Activated CD4-positive, alpha-beta T cell treated with anti-CD3 and anti-CD28 coated beads for 36 hours (primary cell): Measurements from ENCODE around the gene LYAR. TPM values are rescaled to one million over a fixed set of nuclear protein-coding genes. Genes with fewer than 3 reads are reported as not detected.

Experiments used
- ATAC-seq: fragments of 200-7000 bp; cut with Tn5 transposase; one replicate; pipeline ENCODE4 v1.10.0; 2021; ENCODE audit warnings: mild to moderate bottlenecking, moderate library complexity
- CTCF ChIA-PET: fragments of 350-600 bp; sonication (Branson Sonifier 250); formaldehyde crosslinking; loops from one replicate; lab custom pipeline; 2021; ENCODE audit warnings: antibody characterized with exemption; lab: Charles Lee
- POLR2A ChIA-PET: fragments of 350-600 bp; sonication (Branson Sonifier 250); formaldehyde crosslinking; loops from one replicate; lab custom pipeline; 2021; ENCODE audit warnings: antibody characterized with exemption, inconsistent platforms; lab: Charles Lee
- DNase-seq: peaks from one replicate; pipeline ENCODE4 v3.0.0-alpha.2; 2020
- H3K27ac Mint-ChIP-seq: one replicate; pipeline ENCODE4 v1.8.0; 2021; ENCODE audit warnings: mixed read lengths
- H3K27me3 Mint-ChIP-seq: one replicate; pipeline ENCODE4 v1.8.0; 2021; ENCODE audit warnings: mixed read lengths
- H3K36me3 Mint-ChIP-seq: one replicate; pipeline ENCODE4 v1.8.0; 2021; ENCODE audit warnings: low read depth, mixed read lengths
- H3K4me1 Mint-ChIP-seq: one replicate; pipeline ENCODE4 v1.8.0; 2021; ENCODE audit warnings: mixed read lengths
- H3K4me3 Mint-ChIP-seq: one replicate; pipeline ENCODE4 v1.8.0; 2021; ENCODE audit warnings: mild to moderate bottlenecking, moderate library complexity, mixed read lengths
- H3K9me3 Mint-ChIP-seq: one replicate; pipeline ENCODE4 v1.8.0; 2021; ENCODE audit warnings: low read depth, mixed read lengths
- intact Hi-C, 2 experiments: fragments of 100-400 bp; cut with DNase I in 1 of 2; cut with micrococcal nuclease in 1 of 2; formaldehyde crosslinking; loops; one replicate each; pipeline versions ENCODE4 v1.14.2 to v1.15.1; 2022 to 2024; cut with DNase I, micrococcal nuclease
- total RNA-seq, 2 experiments: library from RNA; stranded (reverse); gene quantifications; one replicate each; pipeline ENCODE4 v1.2.3, GENCODE V29; 2021

The LYAR gene
- total RNA-seq, 2 experiments from 2014 or later, result 65.6 to 74.3 TPM

DNA sequence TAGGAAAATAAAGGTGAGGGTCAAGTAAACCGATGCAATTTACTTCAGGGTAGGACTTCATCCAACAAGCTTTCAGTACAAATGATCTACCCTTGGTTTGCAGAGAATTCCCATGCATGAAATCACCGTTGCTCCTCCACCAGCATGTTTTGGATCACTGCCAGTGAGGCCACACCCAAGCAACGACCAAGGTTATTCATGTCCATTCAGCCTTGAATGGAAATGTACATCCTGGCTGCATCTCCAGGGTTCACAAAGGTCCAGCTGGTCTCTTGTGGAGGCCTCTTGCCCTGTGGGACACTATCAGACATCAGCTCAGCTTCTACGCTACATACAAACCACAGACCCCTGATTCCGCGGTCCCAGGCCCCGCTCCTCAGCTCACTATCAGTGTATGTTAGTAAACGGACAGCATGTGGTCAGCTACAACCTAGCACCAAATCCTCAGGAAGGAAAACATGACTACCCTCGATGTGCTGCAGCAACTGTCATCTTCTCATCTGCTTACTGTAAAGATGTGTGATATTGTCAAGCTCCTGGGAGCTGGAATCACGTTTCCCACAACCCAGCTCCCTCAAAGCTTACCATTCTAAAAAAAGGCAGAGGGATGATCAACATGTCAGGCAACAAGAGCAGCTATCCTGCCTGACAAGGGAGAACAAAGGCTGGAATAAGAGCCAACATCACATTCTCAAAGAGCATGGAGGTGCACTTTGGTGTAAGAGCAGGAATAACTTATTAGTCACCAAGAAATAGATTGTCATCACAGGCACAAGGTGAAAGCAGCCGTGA, 4.9 kb downstream of the LYAR start:
- no peaks in the 10 kb centered on the region for H3K9me3 Mint-ChIP-seq

DNA sequence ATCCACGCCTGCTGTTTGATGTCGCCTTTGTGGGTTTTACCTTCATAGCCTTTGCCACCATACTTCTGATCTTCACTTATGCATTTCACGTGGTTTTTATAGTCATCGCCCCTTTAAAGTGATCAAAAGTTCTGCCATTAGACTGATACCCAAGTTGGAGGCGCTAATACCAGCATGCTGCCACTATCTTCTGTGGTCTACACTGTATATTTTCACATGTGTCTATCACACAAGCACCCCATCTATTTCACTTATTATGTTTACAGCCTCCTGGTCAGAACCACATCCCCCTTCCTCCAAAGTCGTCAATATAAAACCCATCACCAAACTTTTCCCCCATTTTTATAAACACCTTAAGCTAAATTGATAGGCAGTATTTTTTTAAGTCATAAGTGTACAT, 8.2 kb downstream of the LYAR start:
- intact Hi-C loops, result no loop called here
- DNase-seq (no peak), ATAC-seq (no peak)
- no peaks in the 10 kb centered on the region for H3K9me3 Mint-ChIP-seq
- H3K27ac Mint-ChIP-seq, result no peak overlapping the region
- ChIA-PET CTCF (interaction anchor here (1.0 to 1.1 kb wide), 2 partner anchors 15 to 22 kb away, joined by 3 read pairs; no protein-coding TSS in a partner anchor), POLR2A (interaction anchor here (0.5 kb wide), 1 partner anchor 16 kb away, joined by 3 read pairs; no protein-coding TSS in a partner anchor)
- no peak overlapping the region for H3K4me3 Mint-ChIP-seq
- H3K36me3 Mint-ChIP-seq, result peaks cover 55% of the 10 kb centered on the region
- H3K4me1 Mint-ChIP-seq, result peaks cover 5% of the 10 kb centered on the region
- no peaks in the 10 kb centered on the region for H3K27me3 Mint-ChIP-seq

More for the DNA sequence above, 4.9 kb downstream of the LYAR start:
- DNase-seq, result no peak
- peaks cover 45% of the 10 kb centered on the region for H3K36me3 Mint-ChIP-seq
- ChIA-PET CTCF (interaction anchor here (0.6 to 0.9 kb wide), 3 partner anchors 12 to 30 kb away, joined by 3 to 4 read pairs (median 4); no protein-coding TSS in a partner anchor), POLR2A (interaction anchor here (0.7 kb wide), 1 partner anchor 22 kb away, joined by 3 read pairs; no protein-coding TSS in a partner anchor)
- intact Hi-C loops, result loop anchor here in 1 of 2 experiments (5.0 kb wide), 1 partner anchor 753 kb away; the partner anchor contains the start of gene LRPAP1
- no peak overlapping the region for H3K27ac Mint-ChIP-seq
- no peak for ATAC-seq
- peaks cover 17% of the 10 kb centered on the region for H3K4me1 Mint-ChIP-seq
- H3K27me3 Mint-ChIP-seq, result no peaks in the 10 kb centered on the region
- no peak overlapping the region for H3K4me3 Mint-ChIP-seq

DNA sequence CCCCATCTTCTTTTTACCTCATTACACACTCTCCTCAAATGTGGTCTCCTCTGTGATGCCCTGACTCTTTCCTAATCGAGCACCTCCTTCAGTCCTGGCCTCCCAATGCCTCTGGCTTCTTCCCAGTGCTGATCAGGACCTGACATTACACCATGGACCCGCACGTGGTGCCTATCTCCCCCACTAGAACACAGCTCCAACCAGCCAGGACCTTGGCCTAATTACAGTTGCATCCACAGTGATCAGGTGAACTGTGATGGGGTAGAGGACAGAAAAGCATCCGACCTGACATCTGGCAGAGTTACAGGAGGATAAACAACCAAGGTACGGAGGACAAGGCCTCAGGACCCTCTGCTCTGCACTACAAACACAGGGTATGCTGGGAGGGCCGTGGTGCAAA, 12.4 kb downstream of the LYAR start:
- CTCF ChIA-PET, result interaction anchor here (0.7 kb wide), 1 partner anchor 27 kb away, joined by 3 read pairs; no protein-coding TSS in a partner anchor
- POLR2A ChIA-PET, result no interaction called here
- no peak overlapping the region for H3K4me3 Mint-ChIP-seq
- H3K27ac Mint-ChIP-seq, result no peak overlapping the region
- no peaks in the 10 kb centered on the region for H3K27me3 Mint-ChIP-seq
- DNase-seq (no peak), ATAC-seq (no peak)
- no peaks in the 10 kb centered on the region for H3K4me1 Mint-ChIP-seq
- no peaks in the 10 kb centered on the region for H3K9me3 Mint-ChIP-seq
- intact Hi-C loops, result no loop called here
- H3K36me3 Mint-ChIP-seq, result peaks cover 55% of the 10 kb centered on the region

DNA sequence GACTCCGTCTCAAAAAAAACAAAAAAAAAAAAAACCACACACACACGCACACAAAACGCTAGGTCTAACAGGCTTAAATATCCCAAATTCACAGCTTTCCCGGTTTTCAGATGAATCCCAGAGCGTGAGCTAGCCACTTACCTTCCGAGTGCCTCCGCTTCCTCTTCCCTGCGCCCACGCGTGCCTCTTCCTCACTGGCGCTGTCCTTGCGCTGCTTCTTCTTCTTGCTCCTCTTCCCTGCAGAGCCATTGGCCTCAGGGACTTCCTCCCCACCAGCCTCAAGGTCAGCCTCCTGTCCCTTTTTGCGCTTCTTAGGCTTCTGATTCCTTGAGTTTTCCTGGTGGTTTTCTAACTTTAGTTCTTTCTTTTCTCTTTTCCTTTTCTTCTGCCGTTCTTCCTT, 15.7 kb downstream of the LYAR start:
- Mint-ChIP-seq H3K9me3 (no peaks in the 10 kb centered on the region), H3K4me1 (peaks cover 2% of the 10 kb centered on the region), H3K27me3 (no peaks in the 10 kb centered on the region), H3K36me3 (peaks cover 45% of the 10 kb centered on the region), H3K4me3 (no peak overlapping the region), H3K27ac (no peak overlapping the region)
- intact Hi-C loops, result no loop called here
- DNase-seq, result no peak
- ChIA-PET POLR2A (no interaction called here), CTCF (interaction anchor here (0.7 to 1.1 kb wide), 5 partner anchors 11 to 53 kb away, joined by 3 to 5 read pairs (median 3); no protein-coding TSS in a partner anchor)
- no peak for ATAC-seq

DNA sequence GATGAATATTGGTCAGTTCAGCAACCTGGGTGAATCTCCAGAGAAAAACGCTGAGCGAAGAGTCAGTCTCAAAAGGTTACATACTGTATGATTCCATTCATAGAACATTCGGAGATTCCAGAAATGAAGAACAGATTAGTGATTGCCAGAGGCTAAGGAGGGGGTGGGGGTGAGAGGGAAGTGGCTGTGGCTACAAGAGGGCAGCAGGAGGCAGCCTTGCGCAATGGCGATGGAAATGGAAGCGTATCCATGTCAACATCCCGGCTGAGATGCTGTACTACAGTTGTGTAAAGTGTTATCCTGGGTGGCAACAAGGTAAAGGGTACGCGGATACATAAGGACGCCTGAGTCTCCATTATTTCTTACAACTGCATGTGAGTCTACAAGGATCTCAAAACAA, 18.0 kb downstream of the LYAR start:
- Mint-ChIP-seq H3K4me1 (peaks cover 7% of the 10 kb centered on the region), H3K4me3 (no peak overlapping the region), H3K9me3 (no peaks in the 10 kb centered on the region), H3K27me3 (no peaks in the 10 kb centered on the region), H3K27ac (no peak overlapping the region), H3K36me3 (peaks cover 49% of the 10 kb centered on the region)
- no peak for ATAC-seq
- POLR2A ChIA-PET, result no interaction called here
- intact Hi-C loops, result no loop called here
- DNase-seq, result no peak
- CTCF ChIA-PET, result no interaction called here

DNA sequence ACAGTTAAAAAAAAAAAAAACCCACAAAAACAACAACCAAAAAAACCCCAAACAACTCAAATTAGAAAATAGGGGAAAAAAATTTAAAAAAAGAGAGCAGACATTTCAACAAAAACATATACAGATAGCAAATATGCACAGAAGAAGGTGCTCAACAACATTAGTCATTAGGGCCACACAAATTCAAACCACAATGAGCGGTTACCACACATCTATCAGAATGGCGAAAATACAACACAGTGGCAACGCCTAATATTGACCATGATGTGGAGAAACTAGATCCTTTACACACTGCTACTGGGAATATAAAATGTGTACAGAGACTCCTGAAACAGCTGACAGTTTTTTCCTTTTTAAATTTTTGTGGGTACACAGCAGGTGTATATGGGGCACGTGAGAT, 19.4 kb downstream of the LYAR start:
- H3K36me3 Mint-ChIP-seq, result peaks cover 47% of the 10 kb centered on the region
- H3K27ac Mint-ChIP-seq, result no peak overlapping the region
- no peaks in the 10 kb centered on the region for H3K9me3 Mint-ChIP-seq
- DNase-seq (no peak), ATAC-seq (no peak)
- ChIA-PET CTCF (no interaction called here), POLR2A (no interaction called here)
- H3K27me3 Mint-ChIP-seq, result no peaks in the 10 kb centered on the region
- intact Hi-C loops, result no loop called here
- H3K4me3 Mint-ChIP-seq, result no peak overlapping the region
- H3K4me1 Mint-ChIP-seq, result peaks cover 7% of the 10 kb centered on the region

DNA sequence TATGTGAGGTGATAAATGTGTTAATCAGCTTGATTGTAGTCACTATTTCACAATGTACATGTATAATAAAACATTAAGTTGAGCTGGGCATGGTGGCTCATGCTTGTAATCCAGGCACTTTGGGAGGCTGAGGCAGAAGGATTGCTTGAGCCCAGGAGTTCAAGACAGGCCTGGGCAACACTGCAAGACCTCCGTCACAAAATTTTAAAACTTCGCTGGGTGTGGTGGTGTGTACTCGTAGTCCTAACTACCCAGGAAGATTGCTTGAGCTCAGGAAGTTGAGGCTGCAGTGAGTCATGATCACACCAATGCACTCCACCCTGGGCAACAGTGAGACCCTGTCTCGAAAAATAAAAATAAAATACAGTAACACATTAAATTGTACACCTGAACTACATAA, 20.1 kb downstream of the LYAR start:
- peaks cover 7% of the 10 kb centered on the region for H3K4me1 Mint-ChIP-seq
- peaks cover 47% of the 10 kb centered on the region for H3K36me3 Mint-ChIP-seq
- intact Hi-C loops, result no loop called here
- ATAC-seq, result peak; percentile 44
- H3K27me3 Mint-ChIP-seq, result no peaks in the 10 kb centered on the region
- H3K27ac Mint-ChIP-seq, result peak overlapping the region; percentile 27
- H3K4me3 Mint-ChIP-seq, result no peak overlapping the region
- DNase-seq, result no peak
- H3K9me3 Mint-ChIP-seq, result no peaks in the 10 kb centered on the region
- ChIA-PET CTCF (no interaction called here), POLR2A (no interaction called here)

DNA sequence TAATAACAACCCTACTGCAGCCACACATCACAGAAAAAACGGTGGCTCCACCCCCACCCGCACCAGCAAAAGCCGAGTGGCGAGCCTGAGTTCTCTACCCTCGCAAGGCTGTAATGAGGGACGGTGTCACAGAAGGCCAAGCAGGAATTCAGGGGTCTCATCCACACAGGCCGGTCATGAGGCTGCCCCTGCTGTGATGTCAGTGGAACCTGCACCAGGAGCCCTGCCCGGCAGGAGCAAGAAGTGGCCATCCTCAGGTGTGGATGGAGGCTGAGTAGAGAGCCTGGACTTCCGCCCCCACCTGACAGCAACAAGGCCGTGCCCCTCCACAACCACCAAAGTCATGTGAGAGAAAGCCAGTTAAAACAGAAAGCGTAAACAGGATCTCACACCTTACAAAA, 20.6 kb downstream of the LYAR start:
- H3K36me3 Mint-ChIP-seq, result peaks cover 42% of the 10 kb centered on the region
- CTCF ChIA-PET, result interaction anchor here (0.8 kb wide), 1 partner anchor 82 kb away, joined by 3 read pairs; no protein-coding TSS in a partner anchor
- no peak overlapping the region for H3K4me3 Mint-ChIP-seq
- no peak for ATAC-seq
- H3K27ac Mint-ChIP-seq, result peak overlapping the region; percentile 27
- intact Hi-C loops, result no loop called here
- H3K4me1 Mint-ChIP-seq, result peaks cover 7% of the 10 kb centered on the region
- H3K9me3 Mint-ChIP-seq, result no peaks in the 10 kb centered on the region
- no peak for DNase-seq
- POLR2A ChIA-PET, result no interaction called here
- no peaks in the 10 kb centered on the region for H3K27me3 Mint-ChIP-seq

DNA sequence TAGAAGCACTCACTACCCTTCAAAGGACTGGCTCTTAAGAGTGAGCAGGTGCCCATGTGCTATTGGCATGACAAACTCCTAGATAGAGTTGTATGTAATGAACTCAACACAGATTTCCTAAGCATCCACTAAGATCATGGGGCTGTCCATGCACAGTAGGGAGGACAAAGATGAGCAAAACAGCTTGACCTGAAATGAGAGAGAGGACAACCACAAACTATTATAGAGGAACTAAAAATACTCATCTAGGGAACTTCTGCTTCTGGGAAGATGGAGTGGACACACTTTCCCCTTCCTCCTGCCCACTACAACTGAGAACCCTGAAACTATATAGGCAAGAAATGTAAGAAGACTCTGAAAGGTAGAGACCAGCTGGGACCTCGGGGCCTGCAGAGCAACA, 21.2 kb downstream of the LYAR start:
- CTCF ChIA-PET, result interaction anchor here (0.8 to 1.4 kb wide), 2 partner anchors 17 to 82 kb away, joined by 3 to 5 read pairs; no protein-coding TSS in a partner anchor
- no peak for ATAC-seq
- peak overlapping the region; percentile 77 for H3K27ac Mint-ChIP-seq

DNA sequence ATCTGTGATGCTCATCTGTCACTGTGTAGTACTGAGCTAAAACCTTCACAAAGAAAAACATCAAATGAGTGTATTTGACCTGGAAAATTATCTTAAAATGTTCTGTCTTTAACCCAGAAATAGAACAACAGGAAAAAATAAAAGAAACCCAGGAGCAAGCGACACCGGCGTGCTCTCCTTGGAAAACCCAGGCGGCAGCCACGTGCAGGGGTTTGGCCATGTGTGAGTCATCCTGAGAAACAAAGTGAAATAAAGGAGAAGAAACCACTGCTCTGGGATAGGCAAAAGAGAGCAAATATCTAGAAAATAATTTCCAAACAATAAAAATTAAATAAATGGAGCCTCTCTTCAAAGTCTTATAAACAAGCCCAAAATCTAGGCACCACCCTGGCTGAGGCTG, 22.0 kb downstream of the LYAR start:
- no peak overlapping the region for H3K4me3 Mint-ChIP-seq

More for the DNA sequence above, 21.2 kb downstream of the LYAR start:
- intact Hi-C loops, result no loop called here
- Mint-ChIP-seq H3K27me3 (no peaks in the 10 kb centered on the region), H3K4me1 (peaks cover 7% of the 10 kb centered on the region), H3K36me3 (peaks cover 39% of the 10 kb centered on the region), H3K4me3 (no peak overlapping the region), H3K9me3 (no peaks in the 10 kb centered on the region)
- POLR2A ChIA-PET, result no interaction called here
- DNase-seq, result no peak

DNA sequence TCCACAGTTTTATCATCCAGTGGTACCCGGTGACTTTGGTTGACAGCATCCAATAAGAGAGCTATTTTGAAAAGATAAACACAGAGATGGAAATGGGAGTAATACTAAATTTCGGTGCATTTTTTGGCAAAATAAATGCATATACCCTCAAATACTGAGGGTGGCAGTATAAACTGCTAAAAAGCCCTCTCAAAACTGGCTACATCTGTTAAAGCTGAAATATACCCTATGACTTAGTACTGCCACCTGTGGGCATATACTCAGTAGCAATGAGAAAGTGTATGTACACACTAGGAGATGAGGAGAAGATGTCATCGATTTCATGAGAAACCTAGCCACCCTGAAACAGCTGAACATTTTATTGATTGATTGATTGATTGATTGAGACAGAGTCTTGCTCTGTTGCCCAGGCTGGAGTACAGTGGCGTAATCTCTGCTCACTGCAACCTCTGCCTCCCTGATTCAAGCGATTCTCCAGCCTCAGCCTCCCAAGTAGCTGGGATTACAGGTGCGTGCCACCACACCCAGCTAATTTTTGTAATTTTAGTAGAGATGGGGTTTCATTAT, 29.7 kb downstream of the LYAR start:
- Mint-ChIP-seq H3K9me3 (no peaks in the 10 kb centered on the region), H3K4me3 (no peak overlapping the region), H3K36me3 (no peaks in the 10 kb centered on the region), H3K27ac (no peak overlapping the region), H3K27me3 (no peaks in the 10 kb centered on the region), H3K4me1 (no peaks in the 10 kb centered on the region)
- ChIA-PET POLR2A (no interaction called here), CTCF (interaction anchor here (1.1 to 2.3 kb wide), 12 partner anchors 9 to 170 kb away, joined by 3 to 14 read pairs (median 4); partner anchors contain the start of gene TMEM128)
- ATAC-seq (peak; percentile 97), DNase-seq (no peak)
- intact Hi-C loops, result loop anchor here (2.0 kb wide), 1 partner anchor 75 kb away; no protein-coding TSS in a partner anchor

More for the DNA sequence above, 22.0 kb downstream of the LYAR start:
- peaks cover 7% of the 10 kb centered on the region for H3K4me1 Mint-ChIP-seq
- H3K9me3 Mint-ChIP-seq, result no peaks in the 10 kb centered on the region
- H3K27ac Mint-ChIP-seq, result no peak overlapping the region
- H3K36me3 Mint-ChIP-seq, result peaks cover 35% of the 10 kb centered on the region
- CTCF ChIA-PET, result interaction anchor here (0.7 to 1.4 kb wide), 2 partner anchors 16 to 17 kb away, joined by 3 to 5 read pairs; no protein-coding TSS in a partner anchor
- POLR2A ChIA-PET, result no interaction called here
- no peaks in the 10 kb centered on the region for H3K27me3 Mint-ChIP-seq
- ATAC-seq, result no peak
- intact Hi-C loops, result no loop called here
- DNase-seq, result no peak
